Measurements from ENCODE around the gene MIOX.

- TF ChIP-seq CTCF (IDR thresholded peaks at IDR 0.05) (no peak), POLR2A (IDR thresholded peaks at IDR 0.05) (no peak), POLR2AphosphoS5 (IDR thresholded peaks at IDR 0.05) (no peak), EP300 (IDR thresholded peaks at IDR 0.05) (no peak)
These were observed 41.4 kb upstream of the MIOX start for GRCh38 chr22:50445071-50445879.

Data from suprapubic skin (tissue), 4 donors.